ENCODE measurements around the gene CCNY. TPM values are rescaled to one million over a fixed set of nuclear protein-coding genes. Genes with fewer than 3 reads are reported as not detected.

Gene CCNY
- total RNA-seq, 1 experiment from 2014 or later: 51.9 TPM

DNA sequence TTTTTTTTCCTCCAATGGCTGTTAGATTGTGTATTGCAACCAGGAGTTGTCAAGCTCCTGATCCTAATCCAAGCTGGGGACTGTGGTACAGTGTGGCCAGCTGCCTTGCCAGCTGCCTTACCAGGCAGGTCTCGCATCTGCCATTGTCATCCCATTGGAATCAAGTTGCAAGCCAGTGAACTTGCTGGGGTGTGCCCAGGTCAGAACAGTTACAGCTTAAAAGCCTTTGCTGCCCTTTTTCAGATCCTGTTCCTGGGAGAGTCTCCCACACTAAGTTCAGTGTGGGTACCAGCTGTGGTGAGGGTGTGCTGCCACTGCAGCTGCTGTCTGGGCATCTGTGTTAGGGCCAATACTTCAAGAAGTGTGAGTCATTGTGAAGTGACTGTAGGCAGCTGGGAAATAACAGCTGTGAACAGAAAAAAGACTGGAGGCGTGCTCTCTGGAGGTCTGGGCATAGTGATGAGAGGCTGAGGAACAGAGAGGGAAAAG lies 72.8 kb downstream of the CCNY start:
- ATAC-seq: no peak
- in situ Hi-C loops (cut with HindIII; ENCODE audit: low pct_unique_long_range_greater_than_20kb, low sequenced_read_pairs): no loop called here
- Histone ChIP-seq H3K4me1 (ENCODE audit: control insufficient read depth, insufficient read depth, low read length) (no peaks in the 10 kb centered on the region; the same call in 1 of the 2 replicates), H3K9me3 (ENCODE audit: control insufficient read depth, insufficient read depth, low read depth, low read length) (no peaks in the 10 kb centered on the region), H3K36me3 (ENCODE audit: control insufficient read depth, insufficient read depth, low read length) (no peaks in the 10 kb centered on the region), H3K4me3 (ENCODE audit: low read depth in 2 of 2, low read length in 2 of 2) (no peak overlapping the region), H3K27ac (ENCODE audit: low read length) (no peak overlapping the region), H3K27me3 (ENCODE audit: control insufficient read depth, insufficient read depth, low read length) (no peaks in the 10 kb centered on the region)
- ChIA-PET CTCF (interaction anchor here (0.7 kb wide), 1 partner anchor 169 kb away, joined by 5 read pairs; no protein-coding TSS in a partner anchor), POLR2A (interaction anchor here (0.6 kb wide), 2 partner anchors 46 to 229 kb away, joined by 3 read pairs; no protein-coding TSS in a partner anchor)
- no peak for DNase-seq (ENCODE audit: low read depth, low spot score)
- BruUV-seq (replicated peaks): no TSS peak
- TF ChIP-seq, protein P1, sequence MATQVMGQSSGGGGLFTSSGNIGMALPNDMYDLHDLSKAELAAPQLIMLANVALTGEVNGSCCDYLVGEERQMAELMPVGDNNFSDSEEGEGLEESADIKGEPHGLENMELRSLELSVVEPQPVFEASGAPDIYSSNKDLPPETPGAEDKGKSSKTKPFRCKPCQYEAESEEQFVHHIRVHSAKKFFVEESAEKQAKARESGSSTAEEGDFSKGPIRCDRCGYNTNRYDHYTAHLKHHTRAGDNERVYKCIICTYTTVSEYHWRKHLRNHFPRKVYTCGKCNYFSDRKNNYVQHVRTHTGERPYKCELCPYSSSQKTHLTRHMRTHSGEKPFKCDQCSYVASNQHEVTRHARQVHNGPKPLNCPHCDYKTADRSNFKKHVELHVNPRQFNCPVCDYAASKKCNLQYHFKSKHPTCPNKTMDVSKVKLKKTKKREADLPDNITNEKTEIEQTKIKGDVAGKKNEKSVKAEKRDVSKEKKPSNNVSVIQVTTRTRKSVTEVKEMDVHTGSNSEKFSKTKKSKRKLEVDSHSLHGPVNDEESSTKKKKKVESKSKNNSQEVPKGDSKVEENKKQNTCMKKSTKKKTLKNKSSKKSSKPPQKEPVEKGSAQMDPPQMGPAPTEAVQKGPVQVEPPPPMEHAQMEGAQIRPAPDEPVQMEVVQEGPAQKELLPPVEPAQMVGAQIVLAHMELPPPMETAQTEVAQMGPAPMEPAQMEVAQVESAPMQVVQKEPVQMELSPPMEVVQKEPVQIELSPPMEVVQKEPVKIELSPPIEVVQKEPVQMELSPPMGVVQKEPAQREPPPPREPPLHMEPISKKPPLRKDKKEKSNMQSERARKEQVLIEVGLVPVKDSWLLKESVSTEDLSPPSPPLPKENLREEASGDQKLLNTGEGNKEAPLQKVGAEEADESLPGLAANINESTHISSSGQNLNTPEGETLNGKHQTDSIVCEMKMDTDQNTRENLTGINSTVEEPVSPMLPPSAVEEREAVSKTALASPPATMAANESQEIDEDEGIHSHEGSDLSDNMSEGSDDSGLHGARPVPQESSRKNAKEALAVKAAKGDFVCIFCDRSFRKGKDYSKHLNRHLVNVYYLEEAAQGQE (IDR thresholded peaks at IDR 0.05; ENCODE audit: insufficient read depth in 1 of 2, low read depth in 2 of 2, low read length in 1 of 2): no peak
- no peak for TF ChIP-seq SIN3A (IDR thresholded peaks at IDR 0.05; ENCODE audit: borderline replicate concordance, insufficient read depth, low read depth, low read length)
- TF ChIP-seq, protein P2, sequence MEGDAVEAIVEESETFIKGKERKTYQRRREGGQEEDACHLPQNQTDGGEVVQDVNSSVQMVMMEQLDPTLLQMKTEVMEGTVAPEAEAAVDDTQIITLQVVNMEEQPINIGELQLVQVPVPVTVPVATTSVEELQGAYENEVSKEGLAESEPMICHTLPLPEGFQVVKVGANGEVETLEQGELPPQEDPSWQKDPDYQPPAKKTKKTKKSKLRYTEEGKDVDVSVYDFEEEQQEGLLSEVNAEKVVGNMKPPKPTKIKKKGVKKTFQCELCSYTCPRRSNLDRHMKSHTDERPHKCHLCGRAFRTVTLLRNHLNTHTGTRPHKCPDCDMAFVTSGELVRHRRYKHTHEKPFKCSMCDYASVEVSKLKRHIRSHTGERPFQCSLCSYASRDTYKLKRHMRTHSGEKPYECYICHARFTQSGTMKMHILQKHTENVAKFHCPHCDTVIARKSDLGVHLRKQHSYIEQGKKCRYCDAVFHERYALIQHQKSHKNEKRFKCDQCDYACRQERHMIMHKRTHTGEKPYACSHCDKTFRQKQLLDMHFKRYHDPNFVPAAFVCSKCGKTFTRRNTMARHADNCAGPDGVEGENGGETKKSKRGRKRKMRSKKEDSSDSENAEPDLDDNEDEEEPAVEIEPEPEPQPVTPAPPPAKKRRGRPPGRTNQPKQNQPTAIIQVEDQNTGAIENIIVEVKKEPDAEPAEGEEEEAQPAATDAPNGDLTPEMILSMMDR (IDR thresholded peaks at IDR 0.05): no peak
- no peak for TF ChIP-seq TCF7L2 (IDR thresholded peaks at IDR 0.05; ENCODE audit: low read depth, low read length)
- TF ChIP-seq POLR2AphosphoS5 (IDR thresholded peaks at IDR 0.05; ENCODE audit: low read depth, low read length): no peak
- intact Hi-C loops (cut with micrococcal nuclease; ENCODE audit: unreplicated experiment): no loop called here

GRCh38 chr10:35409808-35410207 lies 73.5 kb downstream of the CCNY start:
- Histone ChIP-seq H3K36me3 (ENCODE audit: control insufficient read depth, insufficient read depth, low read length) (no peaks in the 10 kb centered on the region), H3K4me1 (ENCODE audit: control insufficient read depth, insufficient read depth, low read length) (no peaks in the 10 kb centered on the region; the same call in 1 of the 2 replicates), H3K4me3 (ENCODE audit: low read depth in 2 of 2, low read length in 2 of 2) (no peak overlapping the region), H3K9me3 (ENCODE audit: control insufficient read depth, insufficient read depth, low read depth, low read length) (no peaks in the 10 kb centered on the region), H3K27ac (ENCODE audit: low read length) (no peak overlapping the region), H3K27me3 (ENCODE audit: control insufficient read depth, insufficient read depth, low read length) (no peaks in the 10 kb centered on the region)
- intact Hi-C loops (cut with micrococcal nuclease; ENCODE audit: unreplicated experiment): no loop called here
- DNase-seq (ENCODE audit: low read depth, low spot score) (no peak), ATAC-seq (no peak)
- no TSS peak for BruUV-seq (replicated peaks)
- ChIA-PET CTCF (no interaction called here), POLR2A (no interaction called here)
- in situ Hi-C loops (cut with HindIII; ENCODE audit: low pct_unique_long_range_greater_than_20kb, low sequenced_read_pairs): no loop called here
- TF ChIP-seq, protein P2 (IDR thresholded peaks at IDR 0.05): no peak
- TF ChIP-seq TCF7L2 (IDR thresholded peaks at IDR 0.05; ENCODE audit: low read depth, low read length) (no peak), POLR2AphosphoS5 (IDR thresholded peaks at IDR 0.05; ENCODE audit: low read depth, low read length) (no peak), SIN3A (IDR thresholded peaks at IDR 0.05; ENCODE audit: borderline replicate concordance, insufficient read depth, low read depth, low read length) (no peak)
- TF ChIP-seq, protein P1 (IDR thresholded peaks at IDR 0.05; ENCODE audit: insufficient read depth in 1 of 2, low read depth in 2 of 2, low read length in 1 of 2): no peak

Measured in Panc1 (cell line).